Right ventricle myocardium inferior (tissue), 1 donor: Measurements from ENCODE around the gene SDK1. TPM values are rescaled to one million over a fixed set of nuclear protein-coding genes. Genes with fewer than 3 reads are reported as not detected.

Source experiments
- ATAC-seq: fragments of 200-7000 bp; cut with Tn5 transposase; one replicate; pipeline ENCODE4 v1.9.1; 2020; ENCODE audit warnings: mild to moderate bottlenecking, moderate library complexity
- DNase-seq: peaks from one replicate; pipeline ENCODE4 v3.0.0; 2021; ENCODE audit errors: missing footprints
- intact Hi-C: fragments of 100-400 bp; cut with DNase I; formaldehyde crosslinking; loops from one replicate; pipeline ENCODE4 v1.11.0; 2022
- total RNA-seq: library from RNA; stranded (reverse); fragmentation: NEBNext Ultra II Directional; extraction: Animal tissue kit (Norgen Biotek cat#: 25700); gene quantifications from one replicate; pipeline ENCODE4 v1.2.1, GENCODE V29; 2021
- donor health status: DM: no; HTN: yes; CAD: no; lungs with severe emphysema.

Gene SDK1
- total RNA-seq, 1 donor from 2014 or later: 2.3 TPM

DNA sequence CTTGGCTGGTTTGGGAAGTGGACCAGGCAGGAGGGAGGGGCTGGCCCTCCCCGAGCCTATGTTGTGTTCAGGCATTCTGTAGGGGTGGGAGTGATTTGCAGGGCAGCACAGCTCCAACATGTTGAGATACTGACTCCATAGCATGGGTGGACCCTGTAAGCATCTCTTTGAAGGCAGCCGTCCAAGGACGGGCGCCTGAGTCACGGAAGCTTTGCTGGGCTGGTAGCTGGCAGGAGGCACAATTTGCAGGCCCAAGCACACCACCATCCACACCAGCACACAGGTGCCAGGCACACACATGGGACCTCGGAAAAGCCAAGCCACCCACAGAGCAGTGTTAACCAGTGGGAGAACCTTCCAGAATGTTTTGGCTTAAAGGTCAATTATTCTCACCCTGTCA, 875.9 kb downstream of the SDK1 start:
- ATAC-seq: no peak
- peak; percentile 20 for DNase-seq
- intact Hi-C loops: no loop called here

DNA sequence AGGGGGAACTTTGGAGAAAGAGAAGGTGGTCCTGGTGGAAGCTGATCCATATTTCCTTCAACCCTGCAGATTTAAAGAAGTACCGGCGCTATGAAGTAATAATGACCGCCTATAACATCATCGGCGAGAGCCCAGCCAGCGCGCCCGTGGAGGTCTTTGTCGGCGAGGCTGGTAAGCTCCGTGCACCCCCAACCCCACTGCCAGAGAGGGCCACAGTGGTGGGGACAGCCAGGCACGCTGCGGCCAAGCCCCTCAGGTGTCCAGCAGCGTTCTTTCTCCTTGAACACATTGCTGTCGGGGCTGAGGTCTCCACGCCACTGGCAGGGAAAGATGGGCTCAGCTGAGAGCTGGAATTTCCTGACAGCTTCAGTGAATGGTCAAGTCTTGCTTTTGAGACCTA, 877.4 kb downstream of the SDK1 start:
- DNase-seq (peak; percentile 41), ATAC-seq (no peak)
- intact Hi-C loops: no loop called here

DNA sequence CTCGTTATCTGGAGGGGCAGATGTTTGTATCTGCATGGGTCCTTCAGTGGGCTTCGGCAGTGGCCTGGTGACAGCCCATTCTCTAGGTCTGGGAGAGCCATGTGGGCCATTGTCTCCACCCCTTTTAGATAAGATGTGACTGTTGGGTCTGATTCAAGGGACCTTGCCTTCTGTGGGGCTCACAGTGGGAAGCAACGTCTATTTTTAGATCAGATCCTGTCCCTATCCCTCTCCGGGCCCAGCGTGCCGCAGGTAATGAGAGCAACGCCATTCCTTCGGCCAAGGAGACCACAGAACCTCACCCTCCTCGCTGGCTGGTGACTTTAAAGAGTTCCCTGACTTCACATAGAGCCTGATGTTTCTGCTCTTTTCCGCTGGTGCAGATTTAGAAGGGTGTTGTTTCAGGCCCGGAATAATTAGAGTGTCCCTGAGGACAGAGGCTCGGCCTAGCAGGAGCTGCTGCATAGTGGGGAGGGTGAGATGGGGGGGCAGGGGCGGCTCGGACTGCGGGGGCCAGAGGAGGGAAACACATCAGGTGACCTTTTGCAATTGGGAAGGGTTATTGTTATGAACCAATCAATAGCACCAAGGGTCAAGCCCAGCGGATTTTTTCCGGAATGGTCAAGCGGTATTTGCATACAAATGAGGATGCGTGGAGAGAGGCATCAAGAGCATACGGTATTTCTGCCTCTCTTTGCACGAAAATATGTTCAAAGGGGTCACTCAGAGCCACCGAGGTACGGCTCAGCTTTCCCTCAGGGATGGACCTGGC, 878.0 kb downstream of the SDK1 start:
- ATAC-seq (peak; percentile 51), DNase-seq (peak; percentile 46)
- intact Hi-C loops: no loop called here

DNA sequence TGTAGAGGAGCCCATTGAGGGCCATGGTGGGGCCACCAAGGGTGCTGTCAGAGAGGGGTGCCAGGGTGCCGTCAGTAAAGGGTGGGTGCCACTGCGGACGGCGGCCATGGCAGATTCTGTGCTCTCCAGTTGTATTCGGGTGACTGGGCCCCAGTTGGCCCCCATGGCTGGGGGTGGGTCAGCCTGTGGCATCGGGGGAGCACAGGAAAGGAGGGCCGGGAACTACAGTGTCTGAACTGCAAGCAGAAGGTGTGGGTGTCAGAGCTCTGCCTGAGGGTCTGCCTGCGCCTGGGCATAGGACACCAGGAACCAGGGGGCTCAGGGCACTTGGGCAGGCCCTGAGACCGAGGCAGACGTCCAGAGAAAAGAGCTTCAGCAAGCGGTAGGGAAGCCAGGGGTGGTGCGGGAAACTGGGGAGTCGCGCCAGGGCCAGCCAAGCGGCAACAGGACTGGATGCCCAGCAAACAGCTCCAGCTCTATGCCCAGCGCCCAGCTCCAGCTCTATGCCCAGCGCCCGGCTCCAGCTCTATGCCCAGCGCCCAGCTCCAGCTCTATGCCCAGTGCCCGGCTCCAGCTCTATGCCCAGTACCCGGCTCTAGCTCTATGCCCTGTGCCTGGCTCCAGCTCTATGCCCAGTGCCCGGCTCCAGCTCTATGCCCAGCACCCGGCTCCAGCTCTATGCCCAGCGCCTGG, 878.8 kb downstream of the SDK1 start:
- intact Hi-C loops: no loop called here
- no peak for ATAC-seq
- DNase-seq: peak; percentile 45

DNA sequence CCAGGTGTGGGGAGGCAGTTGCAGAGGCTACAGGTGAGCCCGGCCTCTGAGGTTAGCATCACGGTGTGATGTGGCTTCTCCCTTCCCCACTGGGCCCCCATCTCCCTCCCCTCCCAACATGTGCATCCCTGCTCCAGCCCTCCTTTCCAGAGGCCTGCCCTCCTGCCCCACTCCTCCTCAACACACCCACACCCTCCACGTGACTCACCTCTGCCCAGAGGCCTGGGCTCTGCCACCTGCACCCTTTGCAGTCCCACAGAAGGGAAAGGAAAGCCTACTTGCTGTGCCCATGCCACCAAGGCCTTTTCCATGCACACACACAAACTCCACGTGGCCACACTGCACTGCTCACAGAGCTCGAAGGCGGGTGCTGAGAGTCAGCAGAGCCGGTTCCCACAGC, 880.4 kb downstream of the SDK1 start:
- ATAC-seq (no peak), DNase-seq (peak; percentile 9)
- intact Hi-C loops: no loop called here

DNA sequence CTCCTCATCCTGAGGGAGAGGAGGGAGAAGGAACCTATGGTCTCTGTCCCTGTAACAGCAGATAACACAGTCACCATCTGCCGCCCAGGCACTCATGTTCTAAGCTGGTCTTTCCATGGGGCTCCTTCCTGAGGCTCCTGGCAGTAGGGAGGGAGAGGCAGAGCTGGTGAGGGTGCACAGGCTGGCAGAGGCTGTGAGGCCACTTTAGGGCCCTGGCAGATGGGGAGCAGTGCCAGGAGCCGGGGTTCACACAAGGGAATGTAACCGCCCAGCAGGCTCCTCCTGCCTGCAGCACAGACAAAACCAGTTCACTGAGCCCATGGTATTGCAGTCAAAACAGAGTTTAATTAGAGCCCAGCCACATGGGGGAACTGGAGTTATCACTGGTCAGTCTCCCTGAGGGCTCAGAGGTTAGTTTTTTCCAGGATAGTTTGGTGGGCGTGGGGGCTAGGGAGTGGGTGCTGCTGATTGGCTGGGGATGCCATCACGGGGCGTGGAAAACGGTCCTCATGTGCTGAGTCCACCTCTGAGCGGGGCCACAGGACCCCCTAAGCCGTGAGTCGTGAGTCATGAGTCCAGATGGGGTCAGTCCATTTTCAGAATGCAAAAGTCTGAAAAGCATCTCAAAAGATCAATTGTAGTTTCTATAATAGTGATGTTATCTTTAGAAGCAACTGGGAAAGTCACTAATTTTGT, 881.7 kb downstream of the SDK1 start:
- DNase-seq: peak; percentile 55
- no peak for ATAC-seq
- intact Hi-C loops: no loop called here

DNA sequence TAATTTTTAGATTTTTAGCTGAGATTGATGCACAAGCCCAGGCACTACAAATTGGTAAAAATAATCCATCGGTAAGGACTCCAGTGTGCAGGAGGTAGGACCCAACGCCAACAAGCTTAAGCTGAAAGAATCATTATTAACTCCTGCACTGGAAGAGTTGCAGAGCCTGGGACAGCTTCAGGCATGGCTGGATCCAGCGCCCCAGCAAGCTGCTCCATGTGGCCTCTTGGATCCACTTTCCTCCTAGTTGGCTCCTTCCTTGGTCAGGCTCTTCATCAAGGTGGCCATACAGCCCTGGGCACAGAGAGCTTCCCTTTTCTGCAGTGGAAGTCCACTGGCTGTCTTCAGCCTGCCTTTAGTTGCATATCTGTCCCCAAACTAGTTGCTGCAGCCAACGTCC, 883.6 kb downstream of the SDK1 start:
- ATAC-seq (no peak), DNase-seq (no peak)
- intact Hi-C loops: no loop called here

DNA sequence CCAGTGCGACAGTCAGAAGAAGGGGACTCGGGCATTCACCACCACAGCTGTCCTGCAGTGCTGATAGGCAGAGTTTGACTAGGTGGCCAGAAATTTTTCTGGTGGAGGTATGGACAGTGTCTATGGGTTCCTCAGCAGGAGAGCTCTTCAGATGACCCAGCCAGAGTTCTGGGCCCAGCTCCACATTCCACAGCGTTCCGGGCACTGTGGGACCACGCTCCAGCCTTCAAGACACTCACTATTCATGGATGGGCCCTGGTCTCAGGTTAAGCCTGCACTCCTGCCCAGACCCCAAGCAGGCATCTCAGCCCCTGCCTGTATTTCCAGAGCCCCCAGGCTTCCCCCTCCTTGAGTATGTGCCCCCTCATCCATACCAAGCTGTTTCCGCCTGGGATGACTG, 884.1 kb downstream of the SDK1 start:
- intact Hi-C loops: no loop called here
- DNase-seq (peak; percentile 60), ATAC-seq (no peak)

DNA sequence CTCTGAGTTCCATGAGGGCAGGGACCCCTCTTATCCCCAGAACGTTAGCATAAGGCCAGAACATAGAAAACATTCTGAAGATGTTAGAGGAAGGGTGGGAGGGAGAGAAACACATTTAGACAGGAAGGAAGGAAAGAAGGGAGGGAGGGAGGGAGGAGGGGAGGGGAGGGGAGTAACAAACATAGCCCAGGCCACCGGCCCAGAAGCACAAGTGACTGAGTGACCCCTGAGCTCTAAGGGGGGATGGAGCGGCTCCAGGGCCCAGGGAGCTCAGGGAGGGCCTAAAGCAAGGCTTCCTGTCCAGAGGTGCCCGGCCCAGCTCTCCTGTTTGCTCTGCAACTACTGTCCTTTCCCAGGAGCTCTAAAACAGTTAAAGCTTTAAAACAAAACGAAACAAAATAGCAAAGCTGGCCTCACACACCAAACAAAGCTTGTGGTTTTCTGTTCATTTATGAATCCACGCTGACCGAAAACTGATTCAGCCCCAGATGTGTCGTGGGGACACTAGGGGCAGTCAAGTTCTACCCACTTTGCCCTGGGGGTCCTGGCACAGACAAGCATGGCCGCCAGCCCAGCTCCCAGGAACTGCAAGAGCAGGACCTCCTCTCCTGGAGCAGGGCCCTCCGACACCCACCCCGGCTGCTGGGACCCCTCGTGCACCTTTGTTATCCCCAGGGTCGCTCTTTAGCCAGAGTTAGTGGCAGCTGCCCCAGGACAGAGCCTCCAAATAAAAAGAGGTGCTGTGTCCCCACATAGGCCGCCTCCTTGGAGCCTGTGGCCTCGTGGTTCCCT, 884.9 kb downstream of the SDK1 start:
- DNase-seq (peak; percentile 64), ATAC-seq (no peak)
- intact Hi-C loops: no loop called here

DNA sequence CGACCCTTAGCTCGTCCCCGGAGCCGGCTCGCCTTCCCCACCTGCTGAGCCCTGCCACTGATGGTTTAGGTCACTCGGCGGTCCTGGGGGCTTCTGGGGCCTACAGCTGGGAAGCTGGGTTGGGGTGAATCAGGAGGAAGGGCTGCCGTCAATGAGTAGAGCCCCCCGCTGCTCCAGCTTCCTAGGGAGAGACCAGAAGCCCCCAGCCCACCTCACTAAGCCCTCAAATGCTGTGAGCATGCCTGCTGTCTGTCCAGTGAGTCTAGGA, 885.4 kb downstream of the SDK1 start:
- intact Hi-C loops: no loop called here

DNA sequence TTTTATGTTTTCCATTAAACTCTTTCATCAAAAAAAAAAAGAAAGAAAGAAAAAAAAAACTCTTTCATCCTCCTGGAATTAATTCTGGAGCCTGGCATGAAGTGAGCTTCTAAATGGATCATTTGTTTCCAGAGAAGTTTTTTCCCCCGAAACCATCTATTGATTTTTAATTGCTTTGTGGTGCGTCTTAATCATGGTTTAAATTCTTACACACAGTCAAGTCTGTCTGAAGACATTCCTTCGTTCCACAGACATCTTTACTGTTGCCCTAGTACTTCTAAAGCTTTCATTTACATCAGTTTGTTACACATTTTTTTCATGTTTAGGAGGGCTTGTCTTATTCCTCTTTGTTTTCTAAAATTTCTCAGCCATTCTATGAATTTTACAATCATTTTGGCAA, 887.6 kb downstream of the SDK1 start:
- intact Hi-C loops: no loop called here

More for the DNA sequence above, 885.4 kb downstream of the SDK1 start:
- ATAC-seq (no peak), DNase-seq (peak; percentile 56)

DNA sequence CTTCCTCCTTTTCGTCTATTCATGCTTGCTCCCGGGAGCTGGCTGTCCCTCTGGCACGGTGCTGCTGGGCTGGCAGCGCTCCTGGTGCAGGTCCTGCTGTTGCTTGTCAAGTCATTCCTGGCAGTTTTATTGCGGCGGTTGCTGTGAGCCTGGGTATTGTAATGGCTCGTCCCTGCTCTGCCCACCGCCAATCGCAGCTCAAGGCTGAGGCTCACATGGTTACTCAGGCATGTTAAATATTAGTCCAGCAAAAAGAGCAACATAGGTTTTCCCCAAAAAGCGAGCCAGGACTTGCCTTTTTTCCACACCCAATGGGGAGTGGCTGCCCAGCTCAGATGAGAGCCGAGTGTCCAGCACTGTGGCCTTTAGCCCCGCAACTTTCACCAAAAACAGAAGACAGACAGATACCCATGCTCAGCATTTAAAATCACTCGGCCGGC, 888.1 kb downstream of the SDK1 start:
- intact Hi-C loops: no loop called here
- peak; percentile 89 for ATAC-seq
- DNase-seq: peak; percentile 87

More for the DNA sequence above, 887.6 kb downstream of the SDK1 start:
- ATAC-seq (no peak), DNase-seq (no peak)

DNA sequence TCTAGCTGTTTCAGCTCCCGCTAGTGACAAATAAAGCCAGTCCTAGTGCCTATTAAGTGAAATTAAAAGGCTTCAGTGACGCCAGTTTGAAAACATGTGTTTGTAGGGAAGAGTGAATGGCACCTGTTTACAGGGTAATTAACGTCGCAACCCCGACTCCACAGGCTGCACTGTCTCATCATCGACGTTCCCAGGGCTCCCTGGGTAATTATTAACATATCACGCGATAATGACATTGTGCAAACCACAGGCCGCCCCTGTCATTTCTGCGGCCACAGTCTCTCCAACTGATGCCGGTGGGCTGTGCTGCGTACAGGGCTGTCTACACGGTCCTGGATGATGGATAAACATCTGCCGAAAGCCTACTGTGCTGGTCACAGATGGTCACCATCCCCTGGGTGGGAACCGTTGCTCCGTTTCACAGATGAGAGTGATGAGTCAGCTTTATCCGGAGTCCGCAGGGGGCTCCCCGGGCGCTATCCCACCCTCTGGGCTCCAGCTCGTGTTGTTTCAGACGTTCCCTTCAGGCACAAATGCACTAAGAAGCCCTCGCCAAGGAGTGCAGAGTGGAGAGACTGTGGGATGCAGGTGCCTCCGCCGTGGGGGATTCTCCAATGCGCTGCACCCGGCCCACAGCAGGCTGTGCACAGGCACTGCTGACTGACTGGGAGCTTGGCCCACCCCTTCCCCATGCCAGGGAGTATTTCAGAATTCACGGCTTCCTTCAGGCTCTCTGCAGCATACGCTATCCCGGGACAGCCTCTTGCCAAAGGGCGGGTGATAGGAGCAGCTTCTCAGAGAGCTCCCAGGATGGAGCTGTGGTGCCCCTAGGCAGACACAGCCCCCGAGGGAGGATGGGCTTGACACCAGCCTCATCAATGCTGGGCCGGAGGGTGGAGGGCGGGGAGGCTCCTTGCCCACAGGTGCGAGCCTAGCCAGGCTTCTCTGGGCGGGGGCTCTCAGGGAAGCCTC, 889.2 kb downstream of the SDK1 start:
- ATAC-seq (no peak), DNase-seq (peak; percentile 54)
- intact Hi-C loops: no loop called here

DNA sequence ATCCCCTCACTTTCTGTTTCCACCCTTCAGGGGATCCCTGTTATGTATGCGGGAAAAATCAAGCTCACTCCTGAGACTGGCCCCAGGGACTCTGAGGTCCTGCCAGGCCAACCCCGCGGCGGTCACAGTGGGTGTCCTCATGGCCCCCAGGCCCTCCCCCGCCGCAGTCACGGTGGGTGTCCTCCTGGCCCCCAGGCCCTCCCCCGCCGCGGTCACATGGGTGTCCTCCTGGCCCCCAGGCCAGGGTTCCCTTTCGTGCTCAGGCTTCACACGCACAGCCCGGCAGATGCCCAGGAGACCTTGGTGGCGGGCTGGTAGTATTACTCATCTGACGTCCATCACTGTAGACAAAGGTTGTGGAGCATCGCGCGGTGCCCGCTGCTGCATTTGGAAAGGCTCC, 890.0 kb downstream of the SDK1 start:
- ATAC-seq: no peak
- DNase-seq: no peak

DNA sequence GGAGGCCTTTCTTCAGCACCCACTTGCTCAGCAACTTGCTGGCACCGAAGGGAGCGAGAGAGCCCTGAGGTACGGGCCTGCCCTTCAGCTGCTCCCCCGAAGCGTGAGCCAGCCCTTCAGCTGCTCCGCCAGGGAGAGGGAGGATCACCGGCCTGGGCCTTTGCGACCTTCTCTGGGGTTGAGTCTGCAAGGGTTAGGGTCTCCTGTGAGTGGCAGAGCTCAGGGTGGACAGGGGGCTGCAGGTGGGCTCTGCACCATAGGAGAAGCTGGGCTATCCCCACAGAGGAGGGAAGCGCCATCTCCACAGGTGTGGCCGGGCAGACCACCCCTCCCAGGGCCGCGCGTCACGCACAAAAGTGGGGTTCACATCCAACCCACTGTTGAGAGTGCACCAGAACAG, 890.5 kb downstream of the SDK1 start:
- DNase-seq (peak; percentile 65), ATAC-seq (no peak)
- intact Hi-C loops: no loop called here

More for the DNA sequence above, 890.0 kb downstream of the SDK1 start:
- intact Hi-C loops: no loop called here

DNA sequence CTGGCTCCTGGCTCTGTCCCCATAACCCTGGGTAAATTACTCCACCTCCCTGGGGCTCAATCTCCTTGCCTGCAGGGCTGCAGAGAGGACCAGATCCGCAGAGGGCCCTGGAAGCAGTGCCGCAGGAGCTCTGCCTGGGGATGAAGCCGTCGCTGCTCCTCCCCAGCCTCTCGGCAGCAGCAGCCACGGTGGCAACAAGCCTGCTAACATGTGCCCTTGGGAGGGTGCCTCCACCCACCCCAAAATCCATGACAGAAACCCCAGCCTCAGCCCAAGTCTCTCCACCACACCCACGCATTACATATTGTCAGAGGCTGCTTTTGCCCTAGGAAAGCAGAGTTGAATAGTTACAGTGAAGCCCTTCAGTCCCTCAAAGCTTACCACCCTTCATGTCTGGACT, 894.6 kb downstream of the SDK1 start:
- intact Hi-C loops: no loop called here
- ATAC-seq (peak; percentile 26), DNase-seq (peak; percentile 34)

DNA sequence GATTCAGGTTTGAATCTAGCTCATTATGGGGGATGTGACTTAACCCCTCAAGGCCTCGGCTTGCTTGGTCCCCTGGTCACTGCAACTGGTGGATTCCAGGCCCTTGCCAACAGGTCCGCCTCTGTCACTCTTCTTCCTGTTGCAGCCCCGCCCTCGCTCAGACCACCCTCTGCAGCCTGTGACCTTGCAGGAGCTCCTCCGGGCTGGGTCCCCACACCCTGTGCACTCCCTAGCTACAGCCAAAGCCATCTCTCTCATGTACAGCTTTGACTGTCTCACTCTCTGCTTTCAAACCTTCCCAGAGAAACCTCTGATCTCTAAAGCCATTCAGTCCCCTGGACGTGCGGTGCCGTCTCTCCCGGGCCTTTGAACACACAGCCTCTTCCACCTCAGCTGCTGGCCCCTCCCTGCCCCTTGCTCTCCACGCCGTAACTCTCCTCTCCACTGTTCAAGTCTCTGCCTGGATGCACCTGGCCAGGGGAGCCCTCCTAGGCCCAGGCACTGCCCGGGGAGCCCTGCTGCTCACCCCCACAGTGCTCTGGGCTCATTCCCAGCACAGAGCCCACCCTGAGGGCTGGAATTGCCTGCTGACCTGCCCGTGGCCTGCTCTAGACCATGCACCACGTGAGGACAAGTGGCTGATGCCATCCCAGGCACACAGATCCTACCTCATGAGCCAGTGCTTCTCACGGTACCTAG, 895.2 kb downstream of the SDK1 start:
- peak; percentile 18 for DNase-seq
- no peak for ATAC-seq
- intact Hi-C loops: no loop called here

DNA sequence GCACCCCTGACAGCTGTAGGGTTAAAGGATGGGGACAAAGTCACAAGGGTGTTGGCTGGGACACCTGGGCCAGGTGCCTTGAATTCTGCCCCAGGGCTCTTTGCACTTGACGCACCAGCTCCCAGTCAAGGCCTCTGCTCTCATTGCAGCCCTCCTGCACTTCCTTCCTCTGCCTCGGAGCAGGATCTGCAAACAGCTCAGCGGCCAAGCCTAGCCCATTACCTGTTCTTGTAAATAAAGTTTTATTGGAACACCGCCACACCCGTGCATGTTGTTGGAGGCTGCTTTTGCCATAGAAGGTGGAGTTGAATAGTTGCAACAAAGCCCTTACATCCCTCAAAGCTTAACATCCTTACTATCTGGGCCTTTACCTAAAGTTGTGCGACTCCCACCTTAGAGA, 897.2 kb downstream of the SDK1 start:
- peak; percentile 47 for DNase-seq
- no peak for ATAC-seq
- intact Hi-C loops: no loop called here
